WTC11 (cell line): ENCODE results near the gene SRPRA.

Source experiments
- ESRRA ChIP-seq: sonication (generic); formaldehyde crosslinking; IDR thresholded peaks from 2 replicates; pipeline ENCODE4 v1.8.1; 2022; ENCODE audit warnings: mild to moderate bottlenecking, missing genetic modification reagents, borderline replicate concordance
- ETV6 ChIP-seq: sonication (generic); formaldehyde crosslinking; IDR thresholded peaks from 2 replicates; pipeline ENCODE4 v1.8.1; 2022; ENCODE audit warnings: mild to moderate bottlenecking, missing genetic modification reagents
- GABPB1 ChIP-seq: sonication (generic); formaldehyde crosslinking; IDR thresholded peaks from 2 replicates; pipeline ENCODE4 v1.8.1; 2023; ENCODE audit warnings: mild to moderate bottlenecking, missing genetic modification reagents
- NFYB ChIP-seq: sonication (generic); formaldehyde crosslinking; conservative IDR thresholded peaks from 2 replicates; pipeline ENCODE4 v1.8.0; 2022; ENCODE audit warnings: low read depth, missing genetic modification reagents
- NR3C1 ChIP-seq: sonication (generic); formaldehyde crosslinking; conservative IDR thresholded peaks from 2 replicates; pipeline ENCODE4 v1.8.1; 2023; ENCODE audit warnings: low read depth, mild to moderate bottlenecking, missing genetic modification reagents
- TF ChIP-seq, protein P1 (sequence below): fragments of 200-600 bp; IDR thresholded peaks from 2 replicates; pipeline ENCODE4 v1.8.0; 2022; ENCODE audit warnings: antibody characterized with exemption
- TF ChIP-seq, protein P2 (sequence below): sonication (generic); formaldehyde crosslinking; IDR thresholded peaks from 2 replicates; pipeline ENCODE4 v1.8.0; 2022; ENCODE audit warnings: missing genetic modification reagents
- TF ChIP-seq, protein P3 (sequence below): sonication (generic); formaldehyde crosslinking; IDR thresholded peaks from 2 replicates; pipeline ENCODE4 v1.8.0; 2023; ENCODE audit warnings: mild to moderate bottlenecking, missing genetic modification reagents

GRCh38 chr11:126232683-126233082 is 36.0 kb downstream of the SRPRA start:
- TF ChIP-seq, protein P1, sequence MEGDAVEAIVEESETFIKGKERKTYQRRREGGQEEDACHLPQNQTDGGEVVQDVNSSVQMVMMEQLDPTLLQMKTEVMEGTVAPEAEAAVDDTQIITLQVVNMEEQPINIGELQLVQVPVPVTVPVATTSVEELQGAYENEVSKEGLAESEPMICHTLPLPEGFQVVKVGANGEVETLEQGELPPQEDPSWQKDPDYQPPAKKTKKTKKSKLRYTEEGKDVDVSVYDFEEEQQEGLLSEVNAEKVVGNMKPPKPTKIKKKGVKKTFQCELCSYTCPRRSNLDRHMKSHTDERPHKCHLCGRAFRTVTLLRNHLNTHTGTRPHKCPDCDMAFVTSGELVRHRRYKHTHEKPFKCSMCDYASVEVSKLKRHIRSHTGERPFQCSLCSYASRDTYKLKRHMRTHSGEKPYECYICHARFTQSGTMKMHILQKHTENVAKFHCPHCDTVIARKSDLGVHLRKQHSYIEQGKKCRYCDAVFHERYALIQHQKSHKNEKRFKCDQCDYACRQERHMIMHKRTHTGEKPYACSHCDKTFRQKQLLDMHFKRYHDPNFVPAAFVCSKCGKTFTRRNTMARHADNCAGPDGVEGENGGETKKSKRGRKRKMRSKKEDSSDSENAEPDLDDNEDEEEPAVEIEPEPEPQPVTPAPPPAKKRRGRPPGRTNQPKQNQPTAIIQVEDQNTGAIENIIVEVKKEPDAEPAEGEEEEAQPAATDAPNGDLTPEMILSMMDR: no peak
- TF ChIP-seq NR3C1 (no peak), ETV6 (no peak), GABPB1 (CRISPR knock-in tag) (no peak), ESRRA (CRISPR knock-in tag) (no peak), NFYB (CRISPR knock-in tag) (no peak)
- TF ChIP-seq, protein P2, sequence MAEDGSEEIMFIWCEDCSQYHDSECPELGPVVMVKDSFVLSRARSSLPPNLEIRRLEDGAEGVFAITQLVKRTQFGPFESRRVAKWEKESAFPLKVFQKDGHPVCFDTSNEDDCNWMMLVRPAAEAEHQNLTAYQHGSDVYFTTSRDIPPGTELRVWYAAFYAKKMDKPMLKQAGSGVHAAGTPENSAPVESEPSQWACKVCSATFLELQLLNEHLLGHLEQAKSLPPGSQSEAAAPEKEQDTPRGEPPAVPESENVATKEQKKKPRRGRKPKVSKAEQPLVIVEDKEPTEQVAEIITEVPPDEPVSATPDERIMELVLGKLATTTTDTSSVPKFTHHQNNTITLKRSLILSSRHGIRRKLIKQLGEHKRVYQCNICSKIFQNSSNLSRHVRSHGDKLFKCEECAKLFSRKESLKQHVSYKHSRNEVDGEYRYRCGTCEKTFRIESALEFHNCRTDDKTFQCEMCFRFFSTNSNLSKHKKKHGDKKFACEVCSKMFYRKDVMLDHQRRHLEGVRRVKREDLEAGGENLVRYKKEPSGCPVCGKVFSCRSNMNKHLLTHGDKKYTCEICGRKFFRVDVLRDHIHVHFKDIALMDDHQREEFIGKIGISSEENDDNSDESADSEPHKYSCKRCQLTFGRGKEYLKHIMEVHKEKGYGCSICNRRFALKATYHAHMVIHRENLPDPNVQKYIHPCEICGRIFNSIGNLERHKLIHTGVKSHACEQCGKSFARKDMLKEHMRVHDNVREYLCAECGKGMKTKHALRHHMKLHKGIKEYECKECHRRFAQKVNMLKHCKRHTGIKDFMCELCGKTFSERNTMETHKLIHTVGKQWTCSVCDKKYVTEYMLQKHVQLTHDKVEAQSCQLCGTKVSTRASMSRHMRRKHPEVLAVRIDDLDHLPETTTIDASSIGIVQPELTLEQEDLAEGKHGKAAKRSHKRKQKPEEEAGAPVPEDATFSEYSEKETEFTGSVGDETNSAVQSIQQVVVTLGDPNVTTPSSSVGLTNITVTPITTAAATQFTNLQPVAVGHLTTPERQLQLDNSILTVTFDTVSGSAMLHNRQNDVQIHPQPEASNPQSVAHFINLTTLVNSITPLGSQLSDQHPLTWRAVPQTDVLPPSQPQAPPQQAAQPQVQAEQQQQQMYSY (CRISPR knock-in tag): no peak
- TF ChIP-seq, protein P3, sequence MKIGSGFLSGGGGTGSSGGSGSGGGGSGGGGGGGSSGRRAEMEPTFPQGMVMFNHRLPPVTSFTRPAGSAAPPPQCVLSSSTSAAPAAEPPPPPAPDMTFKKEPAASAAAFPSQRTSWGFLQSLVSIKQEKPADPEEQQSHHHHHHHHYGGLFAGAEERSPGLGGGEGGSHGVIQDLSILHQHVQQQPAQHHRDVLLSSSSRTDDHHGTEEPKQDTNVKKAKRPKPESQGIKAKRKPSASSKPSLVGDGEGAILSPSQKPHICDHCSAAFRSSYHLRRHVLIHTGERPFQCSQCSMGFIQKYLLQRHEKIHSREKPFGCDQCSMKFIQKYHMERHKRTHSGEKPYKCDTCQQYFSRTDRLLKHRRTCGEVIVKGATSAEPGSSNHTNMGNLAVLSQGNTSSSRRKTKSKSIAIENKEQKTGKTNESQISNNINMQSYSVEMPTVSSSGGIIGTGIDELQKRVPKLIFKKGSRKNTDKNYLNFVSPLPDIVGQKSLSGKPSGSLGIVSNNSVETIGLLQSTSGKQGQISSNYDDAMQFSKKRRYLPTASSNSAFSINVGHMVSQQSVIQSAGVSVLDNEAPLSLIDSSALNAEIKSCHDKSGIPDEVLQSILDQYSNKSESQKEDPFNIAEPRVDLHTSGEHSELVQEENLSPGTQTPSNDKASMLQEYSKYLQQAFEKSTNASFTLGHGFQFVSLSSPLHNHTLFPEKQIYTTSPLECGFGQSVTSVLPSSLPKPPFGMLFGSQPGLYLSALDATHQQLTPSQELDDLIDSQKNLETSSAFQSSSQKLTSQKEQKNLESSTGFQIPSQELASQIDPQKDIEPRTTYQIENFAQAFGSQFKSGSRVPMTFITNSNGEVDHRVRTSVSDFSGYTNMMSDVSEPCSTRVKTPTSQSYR (CRISPR knock-in tag): no peak
